Panc1 (cell line): ENCODE measurements around the gene BLCAP.

ENCODE experiments used
- POLR2AphosphoS5 ChIP-seq: IDR thresholded peaks from 2 replicates; pipeline ENCODE4 v1.6.1; 2012; ENCODE audit warnings: mild to moderate bottlenecking, low read depth, low read length, moderate library complexity
- TCF7L2 ChIP-seq: IDR thresholded peaks from 2 replicates; pipeline ENCODE4 v1.6.1; 2011; ENCODE audit warnings: mild to moderate bottlenecking, low read depth, low read length, inconsistent platforms
- TF ChIP-seq, protein P1 (sequence below): fragments of 450-650 bp; IDR thresholded peaks from 2 replicates; pipeline ENCODE4 v1.5.1; 2017; ENCODE audit warnings: mild to moderate bottlenecking

DNA sequence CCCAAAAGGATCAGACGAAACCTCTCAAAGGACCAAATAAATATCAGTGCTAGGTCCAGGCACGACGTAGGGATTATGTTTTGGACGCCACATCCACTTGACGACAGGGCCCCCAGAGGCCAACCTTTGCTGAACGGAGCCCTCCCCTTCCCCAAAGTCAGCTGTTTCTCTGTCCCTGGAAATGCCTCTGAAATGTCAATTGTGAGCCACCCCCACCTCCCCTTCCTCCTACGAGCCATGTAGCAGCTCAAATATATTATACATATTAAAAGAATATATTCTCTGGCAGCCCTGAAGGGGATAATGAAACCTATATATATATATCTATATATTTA is 39.6 kb upstream of the BLCAP start:
- TF ChIP-seq, protein P1, sequence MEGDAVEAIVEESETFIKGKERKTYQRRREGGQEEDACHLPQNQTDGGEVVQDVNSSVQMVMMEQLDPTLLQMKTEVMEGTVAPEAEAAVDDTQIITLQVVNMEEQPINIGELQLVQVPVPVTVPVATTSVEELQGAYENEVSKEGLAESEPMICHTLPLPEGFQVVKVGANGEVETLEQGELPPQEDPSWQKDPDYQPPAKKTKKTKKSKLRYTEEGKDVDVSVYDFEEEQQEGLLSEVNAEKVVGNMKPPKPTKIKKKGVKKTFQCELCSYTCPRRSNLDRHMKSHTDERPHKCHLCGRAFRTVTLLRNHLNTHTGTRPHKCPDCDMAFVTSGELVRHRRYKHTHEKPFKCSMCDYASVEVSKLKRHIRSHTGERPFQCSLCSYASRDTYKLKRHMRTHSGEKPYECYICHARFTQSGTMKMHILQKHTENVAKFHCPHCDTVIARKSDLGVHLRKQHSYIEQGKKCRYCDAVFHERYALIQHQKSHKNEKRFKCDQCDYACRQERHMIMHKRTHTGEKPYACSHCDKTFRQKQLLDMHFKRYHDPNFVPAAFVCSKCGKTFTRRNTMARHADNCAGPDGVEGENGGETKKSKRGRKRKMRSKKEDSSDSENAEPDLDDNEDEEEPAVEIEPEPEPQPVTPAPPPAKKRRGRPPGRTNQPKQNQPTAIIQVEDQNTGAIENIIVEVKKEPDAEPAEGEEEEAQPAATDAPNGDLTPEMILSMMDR: no peak
- TF ChIP-seq POLR2AphosphoS5 (no peak), TCF7L2 (no peak)
